ENCODE data around the gene ALG6. TPM values are rescaled to one million over a fixed set of nuclear protein-coding genes. Genes with fewer than 3 reads are reported as not detected.
"Not testable (repeated sequence)": the region's sequence is repeated elsewhere in the genome, so short reads cannot be mapped to it uniquely, and the experiment has no call there.

Gene ALG6
- total RNA-seq, 2 experiments from 2014 or later = 23.1 to 25.6 TPM

- DNase-seq (no peak), ATAC-seq (no peak)
- H3K27ac Mint-ChIP-seq = no peak overlapping the region
- ChIA-PET CTCF (no interaction called here), POLR2A (no interaction called here)
- no peak overlapping the region for H3K4me3 Mint-ChIP-seq
- H3K4me1 Mint-ChIP-seq (ENCODE audit: low read depth) = no peaks in the 10 kb centered on the region
- H3K27me3 Mint-ChIP-seq (ENCODE audit: low read depth) = peaks cover 10% of the 10 kb centered on the region
- no peaks in the 10 kb centered on the region for H3K9me3 Mint-ChIP-seq (ENCODE audit: insufficient read depth)
- H3K36me3 Mint-ChIP-seq (ENCODE audit: low read depth) = no peaks in the 10 kb centered on the region
Observed at GRCh38 chr1:63342402-63342801, 25.0 kb upstream of the ALG6 start.

GRCh38 chr1:63343922-63344321, 23.5 kb upstream of the ALG6 start:
- ATAC-seq (no peak), DNase-seq (no peak)
- no peaks in the 10 kb centered on the region for H3K36me3 Mint-ChIP-seq (ENCODE audit: low read depth)
- no peaks in the 10 kb centered on the region for H3K9me3 Mint-ChIP-seq (ENCODE audit: insufficient read depth)
- no peak overlapping the region for H3K27ac Mint-ChIP-seq
- CTCF ChIA-PET = no interaction called here
- H3K27me3 Mint-ChIP-seq (ENCODE audit: low read depth) = peaks cover 13% of the 10 kb centered on the region
- H3K4me1 Mint-ChIP-seq (ENCODE audit: low read depth) = no peaks in the 10 kb centered on the region
- POLR2A ChIA-PET = no interaction called here
- no peak overlapping the region for H3K4me3 Mint-ChIP-seq

DNA sequence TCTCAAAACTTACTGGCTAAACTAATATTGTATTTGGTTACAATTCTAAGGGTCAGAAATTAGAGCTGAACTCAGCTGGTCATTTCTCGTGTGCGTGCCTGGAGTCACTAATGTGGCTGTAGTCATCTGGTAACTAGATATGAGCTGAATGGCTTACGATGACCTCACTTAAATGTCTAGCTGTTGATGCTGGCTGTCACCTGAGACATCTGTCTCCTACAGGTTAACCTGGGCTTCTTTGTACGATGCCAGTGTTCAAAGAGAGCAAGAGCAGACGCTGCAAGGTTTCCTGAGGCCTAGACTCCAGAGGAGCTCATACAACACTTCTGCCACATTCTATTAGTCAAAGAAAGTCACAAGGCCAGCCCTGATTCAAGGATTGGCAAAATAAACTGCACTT, 17.1 kb upstream of the ALG6 start:
- ChIA-PET POLR2A (no interaction called here), CTCF (no interaction called here)
- no peak overlapping the region for H3K4me3 Mint-ChIP-seq
- peaks cover 31% of the 10 kb centered on the region for H3K27me3 Mint-ChIP-seq (ENCODE audit: low read depth)
- H3K9me3 Mint-ChIP-seq (ENCODE audit: insufficient read depth) = no peaks in the 10 kb centered on the region
- no peak overlapping the region for H3K27ac Mint-ChIP-seq
- H3K36me3 Mint-ChIP-seq (ENCODE audit: low read depth) = no peaks in the 10 kb centered on the region
- DNase-seq (no peak), ATAC-seq (no peak)
- no peaks in the 10 kb centered on the region for H3K4me1 Mint-ChIP-seq (ENCODE audit: low read depth)

DNA sequence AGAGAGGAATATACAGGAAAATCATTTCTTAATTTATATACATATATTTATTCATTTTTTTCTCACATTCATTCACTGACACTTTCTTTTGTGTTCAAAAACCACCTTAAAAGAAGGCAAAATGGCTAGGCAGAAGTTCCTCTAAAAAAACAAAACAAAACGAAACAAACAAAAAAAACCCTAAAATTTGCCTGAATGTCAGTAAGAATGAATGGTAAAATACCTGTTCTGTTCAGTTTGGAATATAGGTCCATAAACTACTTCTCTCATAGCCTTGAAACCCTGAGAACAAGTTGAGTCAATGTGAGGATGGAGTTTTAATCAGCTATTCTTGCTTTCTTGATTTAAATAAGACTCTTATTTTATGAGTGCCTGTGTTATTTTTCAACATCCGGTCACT, 14.7 kb upstream of the ALG6 start:
- Mint-ChIP-seq H3K4me1 (ENCODE audit: low read depth) (no peaks in the 10 kb centered on the region), H3K36me3 (ENCODE audit: low read depth) (no peaks in the 10 kb centered on the region), H3K27me3 (ENCODE audit: low read depth) (peaks cover 34% of the 10 kb centered on the region), H3K27ac (no peak overlapping the region), H3K9me3 (ENCODE audit: insufficient read depth) (no peaks in the 10 kb centered on the region), H3K4me3 (no peak overlapping the region)
- ATAC-seq (no peak), DNase-seq (no peak)
- CTCF ChIA-PET = interaction anchor here (1.5 kb wide), 1 partner anchor 36 kb away, joined by 3 read pairs; no protein-coding TSS in a partner anchor
- POLR2A ChIA-PET = no interaction called here

DNA sequence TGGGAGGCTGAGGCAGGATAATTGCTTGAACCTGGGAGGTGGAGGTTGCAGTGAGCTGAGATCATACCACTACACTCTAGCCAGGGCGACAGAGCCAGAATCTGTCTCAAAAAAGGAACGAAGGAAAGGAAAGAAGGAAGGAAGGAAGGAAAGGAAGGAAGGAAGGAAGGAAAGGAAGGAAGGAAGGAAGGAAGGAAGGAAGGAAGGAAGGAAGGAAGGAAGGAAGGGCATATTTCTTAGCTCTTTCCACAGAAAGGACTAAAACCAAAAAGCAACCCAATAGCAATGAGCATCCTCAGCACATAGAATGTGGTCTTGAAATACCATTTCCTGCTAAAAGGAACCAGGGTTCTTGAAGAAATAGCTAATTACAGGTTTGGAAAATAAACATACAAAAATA, 11.2 kb upstream of the ALG6 start:
- CTCF ChIA-PET; H3K9me3 Mint-ChIP-seq (ENCODE audit: insufficient read depth); DNase-seq; H3K27ac Mint-ChIP-seq; ATAC-seq; H3K4me1 Mint-ChIP-seq (ENCODE audit: low read depth); POLR2A ChIA-PET; H3K36me3 Mint-ChIP-seq (ENCODE audit: low read depth); H3K4me3 Mint-ChIP-seq: not testable (repeated sequence)
- peaks cover 30% of the 10 kb centered on the region for H3K27me3 Mint-ChIP-seq (ENCODE audit: low read depth)

GRCh38 chr1:63359561-63359960, 7.9 kb upstream of the ALG6 start:
- H3K27me3 Mint-ChIP-seq (ENCODE audit: low read depth) = peaks cover 25% of the 10 kb centered on the region
- H3K36me3 Mint-ChIP-seq (ENCODE audit: low read depth) = no peaks in the 10 kb centered on the region
- ATAC-seq (no peak), DNase-seq (no peak)
- ChIA-PET POLR2A (no interaction called here), CTCF (interaction anchor here (1.1 to 1.8 kb wide), 2 partner anchors 32 to 38 kb away, joined by 3 to 4 read pairs; no protein-coding TSS in a partner anchor)
- no peaks in the 10 kb centered on the region for H3K9me3 Mint-ChIP-seq (ENCODE audit: insufficient read depth)
- H3K4me1 Mint-ChIP-seq (ENCODE audit: low read depth) = no peaks in the 10 kb centered on the region
- no peak overlapping the region for H3K4me3 Mint-ChIP-seq
- H3K27ac Mint-ChIP-seq = no peak overlapping the region

DNA sequence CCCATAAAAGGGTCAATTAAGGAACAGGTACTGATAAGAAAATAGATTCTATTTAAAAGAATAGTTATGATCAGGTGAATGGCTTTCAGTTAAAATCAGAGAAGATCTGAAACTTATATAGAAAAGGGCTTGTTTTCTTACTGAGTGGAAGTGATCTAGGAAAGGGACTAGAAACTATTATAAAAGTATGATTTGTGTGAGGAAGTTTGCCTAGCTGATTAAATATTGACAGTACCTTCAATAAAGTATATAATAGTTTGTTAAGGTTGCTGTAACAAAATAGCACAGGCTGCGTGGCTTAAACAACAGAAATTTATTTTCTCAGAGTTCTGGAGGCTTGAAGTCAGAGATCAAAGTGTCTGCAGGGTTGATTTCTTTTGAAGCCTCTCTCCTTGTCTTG, 5.4 kb upstream of the ALG6 start:
- H3K4me1 Mint-ChIP-seq (ENCODE audit: low read depth) = peaks cover 6% of the 10 kb centered on the region
- no peak for ATAC-seq
- no peak overlapping the region for H3K4me3 Mint-ChIP-seq
- POLR2A ChIA-PET = no interaction called here
- CTCF ChIA-PET = interaction anchor here (1.4 kb wide), 1 partner anchor 35 kb away, joined by 3 read pairs; no protein-coding TSS in a partner anchor
- H3K27me3 Mint-ChIP-seq (ENCODE audit: low read depth) = peaks cover 22% of the 10 kb centered on the region
- H3K36me3 Mint-ChIP-seq (ENCODE audit: low read depth) = no peaks in the 10 kb centered on the region
- no peaks in the 10 kb centered on the region for H3K9me3 Mint-ChIP-seq (ENCODE audit: insufficient read depth)
- H3K27ac Mint-ChIP-seq = no peak overlapping the region
- no peak for DNase-seq

GRCh38 chr1:63362578-63362977, 4.8 kb upstream of the ALG6 start:
- CTCF ChIA-PET = no interaction called here
- no peak overlapping the region for H3K27ac Mint-ChIP-seq
- peaks cover 8% of the 10 kb centered on the region for H3K4me1 Mint-ChIP-seq (ENCODE audit: low read depth)
- POLR2A ChIA-PET = no interaction called here
- peaks cover 22% of the 10 kb centered on the region for H3K27me3 Mint-ChIP-seq (ENCODE audit: low read depth)
- H3K9me3 Mint-ChIP-seq (ENCODE audit: insufficient read depth) = no peaks in the 10 kb centered on the region
- no peak for DNase-seq
- no peak overlapping the region for H3K4me3 Mint-ChIP-seq
- no peak for ATAC-seq
- no peaks in the 10 kb centered on the region for H3K36me3 Mint-ChIP-seq (ENCODE audit: low read depth)

DNA sequence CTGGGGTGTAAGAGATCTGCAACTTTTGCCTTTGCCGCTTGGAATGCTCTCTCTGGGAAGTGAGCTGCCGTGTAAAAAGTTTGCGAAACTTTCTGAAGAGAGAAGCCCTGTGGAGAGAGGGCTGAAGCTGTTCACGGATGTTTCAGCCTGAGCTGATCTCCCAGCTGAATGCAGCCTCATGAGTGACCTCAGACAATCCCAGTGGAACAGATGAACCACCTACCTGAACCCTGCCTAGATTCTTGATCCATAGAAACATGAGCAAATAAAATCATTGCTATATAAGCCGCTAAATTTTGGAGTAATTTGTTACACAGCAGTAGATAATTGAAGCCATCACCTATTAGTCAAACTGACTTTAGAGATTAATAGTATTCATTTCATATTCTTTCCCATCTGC, 4.4 kb upstream of the ALG6 start:
- H3K4me1 Mint-ChIP-seq (ENCODE audit: low read depth) = peaks cover 11% of the 10 kb centered on the region
- no peak for DNase-seq
- peaks cover 3% of the 10 kb centered on the region for H3K36me3 Mint-ChIP-seq (ENCODE audit: low read depth)
- ChIA-PET CTCF (no interaction called here), POLR2A (no interaction called here)
- no peaks in the 10 kb centered on the region for H3K9me3 Mint-ChIP-seq (ENCODE audit: insufficient read depth)
- no peak for ATAC-seq
- H3K27me3 Mint-ChIP-seq (ENCODE audit: low read depth) = peaks cover 22% of the 10 kb centered on the region
- no peak overlapping the region for H3K4me3 Mint-ChIP-seq
- H3K27ac Mint-ChIP-seq = no peak overlapping the region

GRCh38 chr1:63366908-63367214, 566 bp upstream of the ALG6 start:
- peaks cover 22% of the 10 kb centered on the region for H3K4me1 Mint-ChIP-seq (ENCODE audit: low read depth)
- no peak for DNase-seq
- peaks cover 15% of the 10 kb centered on the region for H3K27me3 Mint-ChIP-seq (ENCODE audit: low read depth)
- CTCF ChIA-PET = no interaction called here
- no peaks in the 10 kb centered on the region for H3K9me3 Mint-ChIP-seq (ENCODE audit: insufficient read depth)
- H3K4me3 Mint-ChIP-seq = peak overlapping the region; percentile 96
- POLR2A ChIA-PET = no interaction called here
- no peak for ATAC-seq
- H3K36me3 Mint-ChIP-seq (ENCODE audit: low read depth) = peaks cover 20% of the 10 kb centered on the region
- H3K27ac Mint-ChIP-seq = peak overlapping the region; percentile 67

GRCh38 chr1:63368131-63368530, 704 bp downstream of the ALG6 start:
- DNase-seq (no peak), ATAC-seq (no peak)
- CTCF ChIA-PET = interaction anchor here (1.4 kb wide), 1 partner anchor 74 kb away, joined by 3 read pairs; no protein-coding TSS in a partner anchor
- Mint-ChIP-seq H3K27me3 (ENCODE audit: low read depth) (peaks cover 6% of the 10 kb centered on the region), H3K4me1 (ENCODE audit: low read depth) (peaks cover 22% of the 10 kb centered on the region), H3K9me3 (ENCODE audit: insufficient read depth) (no peaks in the 10 kb centered on the region), H3K36me3 (ENCODE audit: low read depth) (peaks cover 28% of the 10 kb centered on the region), H3K27ac (peak overlapping the region; percentile 87), H3K4me3 (peak overlapping the region; percentile 96)
- POLR2A ChIA-PET = interaction anchor here (1.2 to 1.5 kb wide), 2 partner anchors 155 to 225 kb away, joined by 4 to 7 read pairs; partner anchors contain the start of genes EFCAB7, ITGB3BP and PGM1

DNA sequence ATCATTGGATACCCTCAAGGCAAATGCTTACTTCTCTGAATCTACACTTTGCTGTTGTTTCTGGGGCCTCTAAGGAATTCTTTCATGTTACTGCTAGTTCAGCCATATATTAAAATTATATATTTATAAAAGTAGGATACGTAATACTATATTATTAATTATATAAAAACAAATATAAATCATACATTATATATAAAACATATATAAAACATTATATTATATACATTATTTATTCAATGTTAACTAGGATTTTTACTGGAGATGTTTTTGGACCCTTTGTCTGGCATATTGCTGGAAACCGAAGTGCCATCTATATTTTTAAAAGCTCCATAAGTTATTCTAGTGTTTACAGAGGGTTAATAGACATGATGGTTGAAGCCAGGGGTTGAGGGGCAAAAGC, 12.2 kb downstream of the ALG6 start:
- peaks cover 9% of the 10 kb centered on the region for H3K4me1 Mint-ChIP-seq (ENCODE audit: low read depth)
- H3K9me3 Mint-ChIP-seq (ENCODE audit: insufficient read depth) = no peaks in the 10 kb centered on the region
- ATAC-seq (no peak), DNase-seq (no peak)
- ChIA-PET CTCF (no interaction called here), POLR2A (no interaction called here)
- no peaks in the 10 kb centered on the region for H3K27me3 Mint-ChIP-seq (ENCODE audit: low read depth)
- no peak overlapping the region for H3K27ac Mint-ChIP-seq
- no peak overlapping the region for H3K4me3 Mint-ChIP-seq
- peaks cover 46% of the 10 kb centered on the region for H3K36me3 Mint-ChIP-seq (ENCODE audit: low read depth)

DNA sequence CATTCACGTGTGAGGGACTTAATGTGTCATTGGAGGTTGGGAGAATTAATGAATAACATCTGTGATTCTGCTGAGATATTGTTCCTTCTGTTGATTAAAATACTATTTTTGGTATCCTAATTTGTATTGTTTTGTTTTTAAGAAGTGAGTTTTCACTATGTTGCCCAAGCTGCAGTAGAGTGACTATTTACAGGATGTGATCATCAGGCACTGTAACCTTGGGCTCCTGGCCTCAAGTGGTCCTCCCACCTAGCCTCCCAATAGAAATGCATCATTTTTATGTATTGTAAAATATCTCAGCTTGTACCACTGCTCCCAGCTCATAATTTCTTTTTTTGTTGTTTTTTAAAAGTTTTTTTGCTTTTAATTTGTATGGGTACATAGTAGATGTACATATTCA, 14.3 kb downstream of the ALG6 start:
- H3K27me3 Mint-ChIP-seq (ENCODE audit: low read depth) = no peaks in the 10 kb centered on the region
- ChIA-PET POLR2A (no interaction called here), CTCF (interaction anchor here (1.1 kb wide), 1 partner anchor 60 kb away, joined by 3 read pairs; no protein-coding TSS in a partner anchor)
- H3K4me1 Mint-ChIP-seq (ENCODE audit: low read depth) = peaks cover 13% of the 10 kb centered on the region
- H3K36me3 Mint-ChIP-seq (ENCODE audit: low read depth) = peaks cover 48% of the 10 kb centered on the region
- H3K4me3 Mint-ChIP-seq = no peak overlapping the region
- no peak overlapping the region for H3K27ac Mint-ChIP-seq
- no peak for ATAC-seq
- no peaks in the 10 kb centered on the region for H3K9me3 Mint-ChIP-seq (ENCODE audit: insufficient read depth)
- DNase-seq = no peak
